IgD-negative memory B cell (primary cell): Measurements from ENCODE around the gene RNF111. TPM values are rescaled to one million over a fixed set of nuclear protein-coding genes. Genes with fewer than 3 reads are reported as not detected.

ENCODE experiments used
- polyA plus RNA-seq: library from polyadenylated mRNA; unstranded; fragments of 300-500 nt; fragmentation: Illumina TruSeq; gene quantifications from one replicate; pipeline ENCODE4 v1.2.3, GENCODE V29; 2021

Gene RNF111
- polyA plus RNA-seq, 1 donor from 2014 or later = 25.3 TPM

Other genes starting within 250 kb of the RNF111 start
- gene ADAM10, start 238.0 kb upstream of the RNF111 start, polyA plus RNA-seq = 91.9 TPM
- gene MINDY2, start 216.4 kb upstream of the RNF111 start, polyA plus RNA-seq = 14.1 TPM
- 104 TPM for gene SLTM, start 54.0 kb upstream of the RNF111 start, polyA plus RNA-seq
- 0.79 TPM for gene CCNB2, start 117.5 kb downstream of the RNF111 start, polyA plus RNA-seq
- gene LDHAL6B, start 219.2 kb downstream of the RNF111 start, polyA plus RNA-seq = not detected